ENCODE measurements around the gene ADK.
"Not testable (repeated sequence)": the region's sequence is repeated elsewhere in the genome, so short reads cannot be mapped to it uniquely, and the experiment has no call there.

The ADK gene

DNA sequence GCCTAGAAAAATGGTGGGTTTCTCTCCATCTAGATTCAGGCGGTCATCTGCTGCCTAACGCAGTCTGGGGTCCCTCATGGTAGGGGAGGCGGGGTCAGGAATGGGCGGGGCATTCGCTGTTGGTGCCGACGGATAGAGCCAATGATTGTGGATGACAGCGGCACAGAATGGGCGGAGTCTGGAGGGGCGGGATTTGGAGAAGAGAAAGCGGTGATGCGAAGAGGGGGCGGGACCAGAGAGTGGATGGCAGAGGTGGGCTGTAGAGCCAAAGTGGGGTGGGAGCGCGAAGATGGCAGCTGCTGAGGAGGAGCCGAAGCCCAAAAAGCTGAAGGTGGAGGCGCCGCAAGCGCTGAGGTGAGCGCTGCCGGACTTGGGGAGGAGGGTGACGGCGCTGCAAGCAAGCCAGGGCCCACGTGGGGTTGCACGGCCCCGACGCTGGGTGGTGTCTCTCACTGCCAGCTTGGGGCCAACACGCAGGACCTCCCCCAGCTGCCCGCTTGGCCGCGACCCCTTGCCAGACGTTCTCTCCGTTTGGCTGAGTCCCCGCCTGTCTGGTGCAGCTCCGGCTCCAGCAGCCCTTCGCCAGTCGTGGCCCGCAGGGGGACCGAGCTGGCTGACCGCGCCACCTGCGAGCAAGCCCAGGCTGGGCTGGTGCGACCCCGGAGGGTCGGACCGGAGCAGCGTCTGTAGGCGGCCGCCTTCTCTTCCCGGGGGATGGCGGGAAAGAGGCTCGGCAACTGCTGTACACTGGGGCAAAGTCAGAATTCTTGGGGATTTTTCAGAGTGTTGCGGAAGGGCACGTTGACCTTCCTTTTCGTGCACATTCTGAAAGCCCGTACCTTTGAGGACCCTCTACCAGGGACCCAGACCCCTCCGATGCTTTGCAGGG lies at the start of gene ADK:
TSS of gene ADK (plus strand) at position 232 of the 889 bp plus-strand sequence. CDS start at position 290, 58 bp downstream.
- DNase-seq, result peak; percentile 94

DNA sequence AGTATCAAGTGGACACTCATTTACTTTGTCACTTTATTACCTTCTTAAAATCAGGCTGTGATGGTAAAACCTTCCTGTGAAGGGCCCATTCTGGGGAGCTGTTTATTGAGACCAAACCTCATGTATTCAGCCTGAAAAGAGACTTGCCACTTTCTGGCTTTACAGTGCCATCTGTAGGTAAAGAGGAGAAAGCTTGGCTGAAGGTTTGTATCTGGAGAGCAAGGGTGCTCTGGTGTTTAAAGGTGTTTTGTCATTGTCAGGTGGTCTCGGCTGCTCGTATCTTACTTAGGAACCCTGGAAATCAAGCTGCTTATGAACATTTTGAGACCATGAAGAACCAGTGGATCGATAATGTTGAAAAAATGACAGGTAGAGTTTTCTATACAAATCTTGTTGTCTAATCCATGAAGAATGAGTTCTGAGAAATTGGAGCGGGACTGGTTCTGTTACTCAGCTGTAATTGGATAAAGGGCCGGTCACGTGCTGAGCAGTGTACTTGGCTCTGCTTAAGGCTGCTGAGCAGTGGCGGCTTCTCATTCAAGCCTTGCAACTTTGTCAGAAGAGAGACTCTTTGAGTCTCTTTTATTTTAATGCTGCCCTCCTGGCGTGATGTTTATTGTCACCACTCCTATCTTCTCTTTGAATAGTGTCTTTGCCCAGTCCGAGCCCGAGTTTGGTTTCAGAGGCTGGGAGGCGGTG lies 47.3 kb upstream of the ADK start:
- peak; percentile 13 for DNase-seq

GRCh38 chr10:74104480-74104879 lies 46.5 kb upstream of the ADK start:
- no peak for DNase-seq

GRCh38 chr10:74104996-74105395 lies 46.0 kb upstream of the ADK start:
- no peak for DNase-seq

GRCh38 chr10:74107391-74107790 lies 43.6 kb upstream of the ADK start:
- no peak for DNase-seq

DNA sequence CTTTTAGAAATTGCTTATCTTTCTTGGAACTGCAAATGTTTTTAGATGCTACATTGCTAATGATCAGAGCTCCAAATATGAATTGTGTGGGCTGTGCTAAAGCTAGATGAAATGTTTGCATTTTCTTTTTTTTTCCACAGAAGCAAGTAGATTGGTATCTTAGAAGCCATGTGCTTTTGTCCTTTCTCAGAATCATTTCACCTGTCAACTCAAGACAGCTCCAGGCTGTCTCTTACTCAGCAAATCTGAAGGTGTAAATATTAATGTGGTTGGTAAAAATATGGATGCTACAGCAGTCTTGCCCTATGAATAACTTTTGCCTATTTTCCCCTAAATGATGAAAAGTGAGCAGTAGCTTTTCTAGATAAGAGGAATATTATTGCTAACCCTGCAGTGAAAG lies 41.6 kb upstream of the ADK start:
- DNase-seq, result no peak

- no peak for DNase-seq
These were observed 40.9 kb upstream of the ADK start for GRCh38 chr10:74110120-74110519.

GRCh38 chr10:74111799-74112198 lies 39.2 kb upstream of the ADK start:
- no peak for DNase-seq

GRCh38 chr10:74113546-74113945 lies 37.5 kb upstream of the ADK start:
- DNase-seq, result no peak

- no peak for DNase-seq
These were observed 37.0 kb upstream of the ADK start for GRCh38 chr10:74114041-74114448.

GRCh38 chr10:74117738-74118137 lies 33.3 kb upstream of the ADK start:
- no peak for DNase-seq

- DNase-seq, result no peak
These were observed 32.2 kb upstream of the ADK start for GRCh38 chr10:74118804-74119203.

DNA sequence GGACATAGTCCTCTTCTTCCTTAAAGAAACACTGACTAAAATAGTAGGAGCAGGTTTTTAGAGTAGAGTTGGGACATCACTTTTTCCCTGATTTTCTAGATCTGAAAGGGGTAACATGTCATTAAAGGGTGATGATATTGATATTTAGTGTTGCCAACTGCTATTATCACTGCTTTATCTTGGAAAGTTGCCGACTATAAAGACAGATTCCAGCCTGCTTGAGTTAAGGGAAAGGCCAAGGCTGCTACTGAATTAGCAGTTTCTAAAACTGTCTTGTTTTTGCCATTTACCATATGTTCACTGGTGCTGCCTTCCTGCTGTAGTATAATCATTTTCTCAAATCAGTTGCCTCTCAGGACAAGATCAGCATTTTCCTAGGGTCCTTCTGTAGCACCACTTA lies 30.1 kb upstream of the ADK start:
- no peak for DNase-seq

GRCh38 chr10:74121368-74121767 lies 29.7 kb upstream of the ADK start:
- no peak for DNase-seq

- no peak for DNase-seq
These were observed 29.0 kb upstream of the ADK start for GRCh38 chr10:74122060-74122459.

DNA sequence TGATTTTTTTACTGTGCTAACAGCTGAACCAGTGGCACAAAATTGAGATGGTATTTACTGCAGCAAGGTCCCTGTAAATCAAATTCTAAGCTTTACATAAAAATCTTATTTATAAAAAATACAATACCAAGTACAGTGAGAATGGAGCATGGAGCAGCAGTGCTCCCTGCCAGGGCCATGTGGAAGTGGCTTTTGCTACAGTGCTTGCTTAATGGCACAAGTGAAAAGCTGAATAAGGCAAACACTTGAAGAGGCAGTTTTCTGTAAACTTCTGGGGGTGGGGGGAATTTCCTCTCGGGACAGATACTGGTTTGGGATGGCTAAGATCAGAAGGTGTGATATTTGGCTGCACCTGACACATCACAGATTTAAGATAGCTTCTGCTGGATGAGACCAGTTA lies 27.9 kb upstream of the ADK start:
- DNase-seq, result no peak

- DNase-seq, result no peak
These were observed 16.8 kb upstream of the ADK start for GRCh38 chr10:74133923-74134820.

DNA sequence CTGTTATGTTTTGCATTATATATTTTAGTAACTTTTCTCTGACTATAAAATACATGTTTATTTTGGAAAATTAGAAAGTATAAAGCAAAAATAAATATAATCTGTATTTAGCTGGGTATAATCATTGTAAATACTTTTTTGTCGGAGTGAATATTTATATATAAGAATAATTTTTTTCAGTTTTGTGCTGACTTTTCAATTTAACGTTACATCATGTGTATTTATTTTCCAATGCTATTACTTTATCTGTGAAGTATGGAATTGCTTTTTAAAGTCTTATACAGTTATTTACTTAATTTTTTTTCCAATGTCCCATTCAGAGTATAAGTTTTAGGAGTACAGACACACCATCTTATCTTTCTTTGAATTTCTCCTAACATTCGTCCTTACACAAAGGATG lies 15.6 kb upstream of the ADK start:
- DNase-seq, result no peak

DNA sequence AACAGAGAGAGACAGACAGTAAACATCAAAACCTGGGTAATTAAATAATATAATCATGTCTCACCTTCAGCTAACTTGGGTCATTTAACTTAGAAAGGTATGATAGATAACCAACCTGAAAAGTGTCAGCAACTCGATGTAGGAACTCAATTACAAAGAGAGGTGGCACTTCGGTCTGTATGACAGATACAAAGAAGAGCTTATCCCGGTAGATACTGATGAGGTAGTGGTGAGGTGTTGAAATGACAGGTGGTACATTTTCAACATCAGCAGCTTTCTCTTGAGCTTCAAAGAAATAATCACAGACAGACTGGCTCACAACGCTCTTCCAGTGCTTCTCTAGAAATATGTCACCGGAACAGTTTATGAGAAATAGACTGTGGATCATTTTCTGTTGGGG lies 13.0 kb upstream of the ADK start:
- DNase-seq, result no peak

- DNase-seq, result not testable (repeated sequence)
These were observed 12.4 kb upstream of the ADK start for GRCh38 chr10:74138596-74138995.

GRCh38 chr10:74139981-74140380 lies 11.0 kb upstream of the ADK start:
- DNase-seq, result no peak

- no peak for DNase-seq
These were observed 10.5 kb upstream of the ADK start for GRCh38 chr10:74140553-74140952.

DNA sequence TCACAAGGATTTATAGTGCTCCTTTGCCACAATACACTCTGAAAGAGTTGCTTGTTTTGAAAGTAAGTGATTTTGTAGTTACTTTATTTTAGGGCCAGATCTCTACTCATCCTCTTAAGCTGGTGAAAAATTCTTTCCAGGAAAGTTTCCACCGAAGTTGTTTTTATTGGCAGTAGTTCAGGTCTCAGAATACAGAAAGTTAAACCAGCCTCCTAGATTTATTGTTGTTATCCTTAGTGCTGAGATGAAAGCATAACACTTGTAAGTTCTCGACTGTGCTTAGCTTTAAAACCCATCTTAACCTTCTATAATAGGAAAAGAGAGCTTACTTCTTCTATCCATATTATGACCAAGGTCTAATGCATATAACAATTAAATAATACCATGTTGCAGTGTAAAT lies 5.9 kb upstream of the ADK start:
- no peak for DNase-seq

All from NCI-H1694 treated with DMSO at 0.1 percent for 48 hours (cell line).